ENCODE measurements around the gene MRPL1.

- TF ChIP-seq CTCF (IDR thresholded peaks at IDR 0.05; ENCODE audit: extremely low read depth in 1 of 2, insufficient read depth in 1 of 2, low read depth in 1 of 2, low read length in 2 of 2) (no peak), POLR2A (IDR thresholded peaks at IDR 0.05; ENCODE audit: low read depth, low read length) (no peak), MAX (IDR thresholded peaks at IDR 0.05; ENCODE audit: insufficient read depth, insufficient read length) (no peak), EZH2 (IDR thresholded peaks at IDR 0.05; ENCODE audit: borderline replicate concordance, low read depth, low read length, severe bottlenecking) (no peak), FOS (IDR thresholded peaks at IDR 0.05; ENCODE audit: borderline replicate concordance, insufficient read depth, low read length) (no peak), POLR2AphosphoS5 (IDR thresholded peaks at IDR 0.05; ENCODE audit: insufficient read depth, low read depth, low read length) (no peak), JUN (IDR thresholded peaks at IDR 0.05; ENCODE audit: borderline replicate concordance, insufficient read depth, insufficient read length, low read depth) (no peak)
Observed at GRCh38 chr4:77989968-77990367, 127.3 kb downstream of the MRPL1 start.

Measured in endothelial cell of umbilical vein (primary cell).